Body of pancreas (tissue), 4 donors: ENCODE data around the gene KRABD2.

Experiments used
- ATAC-seq: fragments of 150-250 bp; one replicate; pipeline ENCODE4 v1.9.1; 2016
- DNase-seq, 4 donors: peaks; one replicate each; pipeline ENCODE4 v3.0.0-alpha.2; 2019
- H3K27ac ChIP-seq, 4 donors: fragments of 200-600 bp; sonication (generic); 1 replicate in 3 of 4; 2 replicates in 1 of 4; pipeline versions ENCODE4 v1.5.1 to v1.6.1; 2016 to 2019; ENCODE audit warnings: mild to moderate bottlenecking in 1 of 4, mixed read lengths in 1 of 4, moderate library complexity in 1 of 4
- H3K27me3 ChIP-seq, 2 donors: fragments of 200-600 bp; sonication (generic); one replicate each; pipeline ENCODE4 v1.6.0; 2016; ENCODE audit warnings: mild to moderate bottlenecking in 1 of 2
- H3K36me3 ChIP-seq, 2 donors: fragments of 200-600 bp; sonication (generic); replicated peaks in 1 of 2; 2 replicates each; pipeline ENCODE4 v1.5.1; 2016; ENCODE audit warnings: low read depth in 2 of 2; ENCODE audit not compliant: insufficient read depth in 1 of 2
- H3K4me1 ChIP-seq: fragments of 200-600 bp; sonication (generic); one replicate; pipeline ENCODE4 v1.6.0; 2016
- H3K4me3 ChIP-seq, 2 donors: fragments of 200-600 bp; sonication (generic); 1 replicate in 1 of 2; 2 replicates in 1 of 2; pipeline ENCODE4 v1.5.1; 2016 to 2019
- H3K9me3 ChIP-seq, 3 donors: fragments of 200-600 bp; sonication (generic); 1 replicate in 2 of 3; 2 replicates in 1 of 3; pipeline ENCODE4 v1.5.1; 2016
- CTCF ChIP-seq, 7 experiments: fragments of 450-650 bp in 4 of 7; fragments of 200-600 bp in 3 of 7; sonication (generic) in 3 of 7; IDR thresholded peaks; one replicate each; pipeline ENCODE4 v1.5.1; 2016 to 2019; ENCODE audit warnings: antibody characterized with exemption in 7 of 7
- POLR2A ChIP-seq, 3 donors: fragments of 450-650 bp; IDR thresholded peaks; one replicate each; pipeline ENCODE4 v1.6.1; 2016; ENCODE audit warnings: antibody characterized with exemption in 3 of 3, mild to moderate bottlenecking in 2 of 3
- WGBS, 2 donors: methylation state at CpG; one replicate each; pipeline ENCODE4 v1.1.5; 2017; 5-methylcytosine and 5-hydroxymethylcytosine counted together
- intact Hi-C: fragments of 100-400 bp; cut with DNase I; formaldehyde crosslinking; loops from one replicate; pipeline ENCODE4 v1.15.1; 2023

KRABD2 gene

GRCh38 chr17:8418471-8418870, 42.0 kb upstream of the KRABD2 start:
- Histone ChIP-seq H3K9me3 (no peaks in the 10 kb centered on the region), H3K27ac (no peak overlapping the region), H3K4me1 (peaks cover 17% of the 10 kb centered on the region), H3K36me3 (no peaks in the 10 kb centered on the region), H3K4me3 (no peak overlapping the region), H3K27me3 (no peaks in the 10 kb centered on the region)
- TF ChIP-seq CTCF (IDR thresholded peaks at IDR 0.05) (no peak), POLR2A (IDR thresholded peaks at IDR 0.05) (no peak)
- WGBS, 2 donors = 50 to 78% methylated on average over 1 of the region's 1 CpG
- intact Hi-C loops = no loop called here
- ATAC-seq = no peak
- DNase-seq = no peak

GRCh38 chr17:8417806-8418205, 41.3 kb upstream of the KRABD2 start:
- intact Hi-C loops = no loop called here
- 76 to 89% methylated on average over 4 of the region's 4 CpGs for whole genome bisulfite sequencing, 2 donors
- ATAC-seq = no peak

GRCh38 chr17:8413938-8414337, 37.4 kb upstream of the KRABD2 start:
- H3K4me3 ChIP-seq = no peak overlapping the region
- H3K4me1 ChIP-seq = peaks cover 7% of the 10 kb centered on the region
- H3K27me3 ChIP-seq = no peaks in the 10 kb centered on the region
- intact Hi-C loops = no loop called here
- no peaks in the 10 kb centered on the region for H3K36me3 ChIP-seq
- TF ChIP-seq POLR2A (IDR thresholded peaks at IDR 0.05) (no peak), CTCF (IDR thresholded peaks at IDR 0.05) (no peak)
- no peaks in the 10 kb centered on the region for H3K9me3 ChIP-seq
- ATAC-seq (no peak), DNase-seq (no peak)
- H3K27ac ChIP-seq = no peak overlapping the region

More at GRCh38 chr17:8417806-8418205, 41.3 kb upstream of the KRABD2 start:
- H3K4me3 ChIP-seq = no peak overlapping the region
- no peaks in the 10 kb centered on the region for H3K27me3 ChIP-seq
- peak in 1 of 4 donors; percentile 19 for DNase-seq
- no peaks in the 10 kb centered on the region for H3K36me3 ChIP-seq
- TF ChIP-seq CTCF (IDR thresholded peaks at IDR 0.05) = no peak
- peak in 1 of 3 donors; percentile 5 for TF ChIP-seq POLR2A (IDR thresholded peaks at IDR 0.05)
- H3K27ac ChIP-seq = no peak overlapping the region
- no peaks in the 10 kb centered on the region for H3K9me3 ChIP-seq
- peaks cover 17% of the 10 kb centered on the region for H3K4me1 ChIP-seq

GRCh38 chr17:8413328-8413727, 36.8 kb upstream of the KRABD2 start:
- Histone ChIP-seq H3K9me3 (no peaks in the 10 kb centered on the region), H3K4me1 (peaks cover 7% of the 10 kb centered on the region), H3K27me3 (no peaks in the 10 kb centered on the region), H3K27ac (no peak overlapping the region), H3K4me3 (no peak overlapping the region), H3K36me3 (no peaks in the 10 kb centered on the region)
- TF ChIP-seq POLR2A (IDR thresholded peaks at IDR 0.05) (no peak), CTCF (IDR thresholded peaks at IDR 0.05) (no peak)
- 68 to 85% methylated on average over 3 to 4 of the region's 4 CpGs for WGBS, 2 donors
- DNase-seq (no peak), ATAC-seq (no peak)
- intact Hi-C loops = no loop called here

GRCh38 chr17:8412089-8412488, 35.6 kb upstream of the KRABD2 start:
- H3K27me3 ChIP-seq = no peaks in the 10 kb centered on the region
- H3K4me3 ChIP-seq = no peak overlapping the region
- WGBS, 2 donors = 59 to 78% methylated on average over 5 of the region's 5 CpGs
- intact Hi-C loops = no loop called here
- ATAC-seq (no peak), DNase-seq (no peak)
- TF ChIP-seq POLR2A (IDR thresholded peaks at IDR 0.05) (no peak), CTCF (IDR thresholded peaks at IDR 0.05) (no peak)
- H3K4me1 ChIP-seq = peaks cover 7% of the 10 kb centered on the region
- H3K9me3 ChIP-seq = no peaks in the 10 kb centered on the region
- no peaks in the 10 kb centered on the region for H3K36me3 ChIP-seq
- H3K27ac ChIP-seq = no peak overlapping the region
